IPS DF 4.7 (cell line): ENCODE measurements around the gene CRISPLD2.
"Not testable (repeated sequence)": the region's sequence is repeated elsewhere in the genome, so short reads cannot be mapped to it uniquely, and the experiment has no call there.

Experiments
- DNase-seq: peaks from one replicate; pipeline ENCODE4 v3.0.0-alpha.2; 2013; ENCODE audit warnings: low spot score; ENCODE audit errors: extremely low read depth

The CRISPLD2 gene

DNA sequence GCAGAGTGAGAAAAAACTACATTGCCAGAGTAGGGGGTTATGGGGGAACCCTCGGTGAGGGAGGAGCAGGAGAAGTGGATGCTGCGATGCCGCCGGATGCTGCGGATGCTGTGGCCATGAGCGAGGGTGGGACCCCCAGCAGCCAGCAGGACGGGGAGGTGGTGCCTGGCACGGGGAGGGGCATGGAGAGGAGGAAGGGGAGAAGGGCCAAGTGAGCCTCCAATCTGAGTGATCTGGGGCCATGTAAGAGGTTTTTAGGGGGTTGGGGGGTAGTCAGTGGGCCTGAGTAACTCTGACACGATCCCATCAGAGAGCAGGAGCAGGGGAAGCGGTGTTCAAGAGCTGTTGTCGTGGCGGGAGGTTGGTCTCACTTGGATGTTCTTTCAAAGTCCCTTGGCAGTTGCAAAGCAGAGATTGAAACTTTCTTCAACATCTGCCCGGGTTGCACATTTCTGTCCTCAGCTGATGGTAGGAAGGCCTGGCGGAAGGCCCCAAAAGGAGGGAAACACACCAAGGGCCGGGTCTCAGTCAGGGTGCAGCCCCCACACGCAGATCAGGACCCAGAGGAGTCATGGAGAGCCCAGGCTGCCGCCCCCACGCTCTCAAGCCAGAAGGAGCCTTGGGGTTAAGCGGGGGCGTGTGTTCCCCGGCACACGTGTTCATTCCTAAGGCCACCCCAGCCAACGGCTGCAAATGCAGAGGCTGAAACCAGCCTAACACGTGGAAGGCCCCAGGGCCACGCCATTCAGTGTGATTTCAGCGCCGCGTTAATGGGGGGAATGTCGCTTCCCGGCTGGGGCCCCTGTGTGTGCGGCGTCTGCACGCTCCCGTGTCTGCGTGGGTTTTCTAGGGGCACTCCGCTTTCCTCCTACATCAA, 109.9 kb downstream of the CRISPLD2 start:
- no peak for DNase-seq

DNA sequence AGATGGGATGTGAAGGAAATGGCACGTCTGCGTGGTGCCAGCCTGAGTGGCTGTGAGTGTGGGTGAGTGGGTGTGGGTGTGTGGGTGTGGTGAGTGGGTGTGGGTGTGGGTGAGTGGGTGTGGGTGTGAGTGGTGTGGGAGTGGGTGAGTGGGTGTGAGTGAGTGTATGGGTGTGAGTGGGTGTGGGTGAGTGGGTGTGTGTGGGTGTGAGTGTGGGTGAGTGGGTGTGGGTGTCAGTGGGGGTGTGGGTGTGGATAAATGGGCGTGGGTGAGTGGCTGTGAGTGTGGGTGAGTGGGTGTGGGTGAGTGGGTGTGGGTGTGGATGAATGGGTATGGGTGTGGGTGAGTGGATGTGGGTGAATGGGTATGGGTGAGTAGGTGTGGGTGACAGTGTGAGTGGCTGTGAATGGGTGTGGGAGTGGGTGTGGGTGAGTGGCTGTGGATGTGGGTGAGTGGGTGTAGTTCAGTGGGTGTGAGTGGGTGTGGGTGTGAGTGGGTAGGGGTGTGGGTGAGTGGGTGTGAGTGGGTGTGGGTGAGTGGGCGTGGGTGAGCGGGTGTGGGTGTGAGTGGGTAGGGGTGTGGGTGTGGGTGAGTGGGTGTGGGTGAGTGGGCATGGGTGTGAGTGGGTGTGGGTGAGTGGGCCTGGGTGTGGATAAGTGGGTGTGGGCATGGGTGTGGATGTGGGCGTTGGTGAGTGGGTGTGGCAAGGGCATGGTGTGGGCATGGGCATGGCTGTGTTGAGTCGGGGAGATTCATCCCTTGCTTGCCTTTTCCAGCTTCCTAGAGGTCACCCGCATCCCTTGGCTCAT, 110.7 kb downstream of the CRISPLD2 start:
- DNase-seq, result no peak

DNA sequence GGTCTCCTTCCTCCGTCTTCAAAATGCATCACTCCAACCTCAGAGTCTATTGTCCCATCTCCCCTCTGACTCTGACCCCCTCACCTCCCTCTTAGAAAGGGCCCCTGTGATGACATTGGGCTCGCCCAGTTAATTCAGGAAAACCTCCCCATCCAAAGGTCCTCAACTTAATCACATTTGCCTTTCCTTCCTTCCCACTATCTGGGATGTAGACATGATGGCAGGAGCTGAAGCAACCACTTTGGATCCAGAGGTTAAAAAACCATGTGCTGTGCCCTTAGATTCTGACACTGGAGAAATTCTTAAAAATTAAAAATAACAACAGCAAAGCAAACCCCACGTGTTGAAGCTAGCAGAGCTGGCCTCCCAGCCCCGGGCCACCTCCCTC, 111.3 kb downstream of the CRISPLD2 start:
- no peak for DNase-seq

DNA sequence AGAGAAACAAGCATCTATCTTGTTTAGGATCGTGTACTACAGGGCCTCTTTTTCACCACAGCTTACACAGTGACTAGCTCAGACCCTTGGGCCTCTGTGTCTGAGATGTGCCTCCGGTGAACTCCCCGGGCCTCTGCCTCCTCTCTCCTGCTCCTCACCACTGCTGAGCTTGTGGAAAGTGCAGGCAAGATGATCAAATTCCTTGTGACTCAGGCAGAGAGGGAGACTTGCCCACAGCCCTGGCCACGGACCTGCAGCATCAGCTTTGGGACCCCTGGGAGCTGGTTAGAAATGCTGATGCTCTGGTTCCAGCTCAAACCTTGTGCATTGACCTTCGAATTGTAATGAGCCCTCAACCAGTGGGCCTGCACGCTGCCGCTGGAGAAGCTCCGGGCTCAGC, 111.7 kb downstream of the CRISPLD2 start:
- no peak for DNase-seq

DNA sequence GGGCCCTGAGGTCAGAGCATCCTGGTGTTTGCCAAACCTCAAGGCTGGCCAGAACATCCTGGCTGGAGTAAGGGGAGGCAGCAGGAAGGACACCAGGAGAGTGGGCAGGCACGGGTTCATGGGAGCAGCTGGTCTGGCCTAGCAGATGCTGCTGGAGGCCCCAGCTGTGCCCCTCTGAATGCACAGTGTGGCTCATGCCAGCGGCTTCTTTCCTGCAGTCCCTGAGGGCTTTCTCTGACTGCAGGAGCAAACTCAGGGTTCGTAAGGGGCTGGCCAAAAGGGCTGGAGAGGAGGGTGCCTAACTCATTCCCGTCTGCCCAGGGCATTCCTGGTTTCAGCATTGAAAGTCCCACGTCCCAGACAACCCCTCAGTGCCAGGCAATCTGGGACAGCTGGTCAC, 112.9 kb downstream of the CRISPLD2 start:
- no peak for DNase-seq

DNA sequence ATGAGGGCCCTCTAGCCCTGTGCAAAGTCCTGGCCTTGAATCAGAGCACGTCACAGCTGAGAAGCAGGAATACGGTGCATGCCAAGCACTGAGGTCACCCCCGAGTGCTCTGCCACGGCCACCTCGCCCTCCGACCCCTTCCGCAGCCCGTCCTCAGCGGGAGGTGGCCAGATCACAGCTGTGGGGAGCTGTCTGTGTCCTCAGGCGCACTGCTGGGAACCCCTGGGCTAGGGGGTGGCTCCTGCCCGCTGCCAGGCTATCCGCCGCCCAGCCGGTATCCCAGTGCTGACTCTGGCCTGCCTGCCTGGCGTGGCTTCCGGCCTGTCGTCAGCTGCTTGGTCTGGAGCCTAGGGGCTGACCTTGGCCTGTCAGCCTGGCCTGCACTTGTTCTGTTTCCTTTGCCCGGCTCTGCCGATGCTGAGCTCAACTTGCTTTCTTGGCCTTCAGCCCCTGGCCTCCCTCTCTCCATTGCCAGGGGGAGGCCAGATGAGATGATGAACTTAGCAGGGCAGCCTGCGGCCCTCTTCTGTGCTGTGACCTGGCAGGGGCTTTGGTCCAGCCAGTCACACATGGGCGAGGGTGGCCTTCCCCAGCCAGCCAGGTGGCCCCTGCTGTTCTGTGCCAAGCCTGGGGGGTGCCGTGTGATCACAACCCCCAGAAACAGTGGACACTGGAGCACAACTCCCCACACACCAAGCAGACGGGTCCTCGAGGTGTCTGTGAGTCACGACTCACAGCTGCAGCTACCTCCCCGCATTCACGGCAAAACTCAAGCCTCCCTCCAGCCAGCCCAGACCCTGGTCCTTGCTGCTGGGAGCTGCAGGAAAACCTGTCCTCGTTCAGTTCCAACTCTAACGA, 114.2 kb downstream of the CRISPLD2 start:
- no peak for DNase-seq

DNA sequence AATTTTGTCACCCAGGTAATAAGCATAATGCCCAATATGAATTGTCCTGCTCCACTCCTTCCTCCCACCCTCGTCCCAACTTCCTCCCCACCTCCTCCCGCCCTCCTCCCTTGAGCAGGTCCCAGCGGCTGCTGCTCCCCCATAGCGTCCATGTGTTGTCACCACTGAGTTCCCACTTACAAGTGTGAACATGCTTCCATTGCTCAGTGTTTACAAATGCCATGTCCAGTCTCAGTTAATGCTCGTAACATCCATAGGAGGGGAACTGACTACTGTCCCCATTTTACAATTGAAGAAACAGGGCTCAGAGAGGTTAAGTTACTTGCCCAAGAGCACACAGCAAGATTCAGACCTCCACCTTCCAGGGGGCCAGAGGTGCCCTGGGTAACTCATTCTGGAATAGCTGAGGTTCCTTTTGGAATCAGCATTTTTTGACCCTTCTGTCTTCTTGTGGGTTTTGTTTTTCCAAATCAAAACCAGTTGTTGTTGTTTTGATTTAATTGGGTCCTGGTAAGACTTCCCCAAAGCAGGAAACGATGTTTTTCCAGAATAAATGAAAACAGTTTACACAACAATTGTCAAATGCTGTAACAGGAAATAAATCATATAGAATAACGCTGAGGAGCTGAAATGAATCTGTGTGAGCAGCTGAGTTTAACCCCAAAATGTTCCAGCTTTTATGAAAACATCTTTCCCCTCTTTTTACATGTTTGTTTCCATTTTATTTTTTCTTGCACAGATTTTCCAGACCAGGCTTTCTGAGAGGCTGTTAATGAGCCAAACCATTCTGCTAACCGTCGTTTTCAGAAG, 117.6 kb downstream of the CRISPLD2 start:
- DNase-seq, result no peak

DNA sequence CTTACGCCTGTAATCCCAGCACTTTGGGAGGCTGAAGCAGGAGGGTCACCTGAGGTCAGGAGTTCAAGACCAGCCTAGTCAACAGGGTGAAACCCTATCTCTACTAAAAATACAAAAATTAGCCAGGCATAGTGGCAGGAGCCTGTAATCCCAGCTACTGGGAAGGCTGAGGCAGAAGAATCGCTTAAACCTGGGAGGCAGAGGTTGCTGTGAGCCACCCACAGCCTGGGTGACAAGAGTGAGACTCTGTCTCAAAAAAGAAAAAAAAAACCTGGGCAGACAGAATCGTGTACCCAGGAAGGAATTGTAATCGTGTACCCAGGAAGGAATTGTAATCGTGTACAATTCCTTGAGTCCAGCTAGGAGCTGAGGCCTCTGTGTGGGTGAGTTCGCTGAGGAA, 118.8 kb downstream of the CRISPLD2 start:
- DNase-seq, result not testable (repeated sequence)

DNA sequence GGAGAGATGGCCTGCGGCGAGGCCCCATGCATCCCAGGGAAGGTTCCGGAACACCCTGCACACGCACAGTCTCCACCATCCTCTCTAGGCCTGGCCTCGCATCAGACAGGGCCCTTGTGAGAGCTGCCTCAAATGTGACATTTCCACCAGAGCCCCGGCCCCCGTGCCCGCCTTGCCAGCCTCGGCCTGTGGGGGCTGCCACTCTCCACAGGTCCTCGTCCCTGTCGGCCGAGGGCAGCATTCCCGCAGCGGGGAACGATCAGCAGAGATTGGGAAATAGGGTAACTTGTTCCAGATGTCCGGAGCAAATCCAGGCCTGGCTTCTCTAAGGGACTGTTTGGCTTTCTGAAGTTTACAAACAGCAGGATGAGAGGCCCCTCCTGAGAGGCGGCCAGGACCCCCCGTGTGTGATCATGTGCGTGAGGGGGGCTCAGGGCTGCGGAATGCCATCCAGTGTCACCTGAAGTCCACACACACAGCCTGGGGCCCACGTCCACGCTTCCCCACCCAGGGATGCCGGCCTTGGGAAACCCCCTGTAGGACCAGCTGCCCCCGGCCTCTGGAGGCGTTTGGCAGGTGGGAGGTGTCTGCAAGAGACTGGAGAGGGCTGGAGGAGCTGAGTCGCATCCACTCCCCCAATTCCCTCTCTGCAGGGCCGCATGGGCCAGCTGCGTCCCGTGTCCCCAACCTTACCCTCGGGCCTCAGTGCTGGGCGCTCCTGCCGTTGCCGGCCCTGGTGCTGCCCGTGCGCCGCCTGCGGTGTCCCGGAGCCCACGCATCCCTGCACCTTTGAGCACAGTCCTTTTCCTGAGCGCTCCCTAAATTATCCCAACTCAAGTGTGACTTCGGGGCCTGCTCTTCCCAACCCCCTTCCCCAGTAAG, 121.1 kb downstream of the CRISPLD2 start:
- DNase-seq, result no peak

DNA sequence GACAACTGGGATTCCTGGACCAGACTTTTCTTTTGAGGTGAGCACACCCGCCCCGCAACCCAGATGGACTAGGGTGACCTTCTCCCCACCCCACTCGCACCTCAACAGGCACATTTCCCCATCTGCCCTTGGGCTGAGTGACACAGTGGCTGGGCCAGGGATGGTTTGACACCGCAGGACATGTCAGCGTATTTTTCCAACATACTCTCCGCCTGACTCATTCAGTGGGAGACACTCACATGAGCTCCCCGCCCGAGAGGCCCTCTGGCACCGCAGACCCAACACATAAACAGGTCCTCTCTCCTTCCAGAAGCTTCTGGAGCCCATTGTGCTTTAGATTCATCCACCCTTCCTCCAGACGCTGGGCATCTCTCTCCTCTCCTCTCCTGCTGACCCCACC, 122.1 kb downstream of the CRISPLD2 start:
- no peak for DNase-seq

DNA sequence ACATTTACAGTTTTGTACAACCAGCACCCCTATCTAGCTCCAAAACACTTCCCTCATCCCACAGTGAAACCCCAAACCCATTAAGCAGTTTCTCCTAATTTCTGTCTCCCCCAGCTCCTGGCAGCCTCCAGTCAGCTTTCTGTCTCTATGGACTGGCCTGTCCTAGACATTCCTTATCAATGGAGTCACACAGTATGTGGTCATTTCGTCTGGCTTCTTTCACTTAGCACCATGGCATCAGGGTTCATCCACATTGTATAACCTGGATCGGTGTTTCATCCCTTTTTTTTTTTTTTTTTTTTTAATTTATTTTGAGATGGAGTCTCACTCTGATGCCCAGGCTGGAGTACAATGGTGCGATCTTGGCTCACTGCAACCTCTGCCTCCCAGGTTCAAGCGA, 123.0 kb downstream of the CRISPLD2 start:
- DNase-seq, result no peak

DNA sequence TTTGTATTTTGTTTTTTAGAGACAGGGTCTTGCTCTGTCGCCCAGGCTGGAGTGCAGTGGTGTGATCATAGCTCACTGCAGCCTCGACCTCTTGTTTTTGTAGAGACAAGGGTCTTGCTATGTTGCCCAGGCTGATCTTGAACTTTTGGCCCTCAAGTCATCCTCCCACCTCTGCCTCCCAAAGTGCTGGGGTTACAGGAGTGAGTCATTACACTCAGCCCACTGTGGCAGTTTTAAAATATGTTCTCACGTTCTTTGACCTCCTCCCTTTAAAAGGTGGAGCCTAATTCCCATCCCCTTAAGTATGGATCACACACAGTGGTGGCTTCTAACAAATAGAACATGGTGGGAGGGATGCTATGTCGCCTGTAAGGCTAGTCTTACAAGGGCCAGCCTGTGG, 123.8 kb downstream of the CRISPLD2 start:
- DNase-seq, result no peak

DNA sequence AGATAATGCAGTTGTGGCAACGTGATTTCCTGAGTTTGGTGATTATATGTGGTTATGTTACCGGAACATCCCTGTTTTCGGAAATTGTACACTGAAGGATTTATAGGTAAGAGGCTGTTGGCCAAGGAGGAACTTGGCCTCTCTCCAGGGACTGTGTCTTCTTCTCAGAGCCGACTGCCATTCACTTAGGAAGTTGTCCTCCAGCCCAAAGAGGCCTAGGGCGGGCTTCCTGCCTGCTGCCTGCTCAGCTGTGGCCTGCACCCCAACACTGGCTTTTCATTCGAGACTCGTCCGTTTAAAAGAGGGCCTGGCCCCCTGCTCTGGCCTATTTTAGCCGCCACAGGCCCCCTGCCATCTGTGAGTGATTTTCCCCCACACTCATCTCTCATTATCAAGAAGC, 127.2 kb downstream of the CRISPLD2 start:
- no peak for DNase-seq

DNA sequence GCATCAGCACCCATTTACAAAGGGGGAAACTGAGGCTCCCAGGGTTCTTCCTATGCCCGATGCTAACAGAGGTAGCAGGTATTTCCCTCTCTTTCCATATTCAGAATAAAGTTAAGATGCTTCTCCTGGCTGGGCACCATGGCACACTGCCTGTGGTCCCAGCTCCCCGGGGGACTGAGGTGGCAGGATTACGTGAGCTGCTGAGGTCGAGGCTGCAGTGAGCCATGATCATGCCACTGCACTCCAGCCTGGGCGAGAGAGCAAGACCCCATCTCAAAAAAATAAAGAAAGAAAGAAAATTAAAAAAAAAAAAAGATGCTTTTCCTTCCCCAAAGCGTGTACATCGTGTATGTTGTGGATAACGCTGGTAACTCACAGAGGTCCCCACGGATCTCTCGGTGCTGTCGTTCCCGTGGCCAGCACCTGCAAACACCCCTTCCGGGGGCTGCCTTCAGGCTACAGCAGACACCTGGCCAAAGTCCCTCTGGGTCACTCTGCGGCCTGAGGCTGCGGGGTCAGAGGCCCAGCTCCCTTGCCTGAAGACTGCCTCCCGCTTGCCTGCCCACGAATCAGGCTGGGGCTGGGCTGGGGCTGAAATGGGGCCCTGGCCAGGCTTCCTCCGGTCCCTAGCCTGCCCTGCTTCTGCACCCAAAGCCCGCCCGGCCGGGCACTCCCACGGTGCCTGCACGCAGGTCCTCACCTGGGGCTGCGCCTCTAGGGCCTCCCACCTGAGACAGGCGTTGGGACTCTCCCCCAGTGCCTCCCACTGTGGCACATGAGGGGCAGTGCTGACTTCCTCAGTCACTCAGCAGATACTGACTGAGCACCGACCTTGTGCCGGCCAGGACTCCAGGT, 128.4 kb downstream of the CRISPLD2 start:
- DNase-seq, result no peak

DNA sequence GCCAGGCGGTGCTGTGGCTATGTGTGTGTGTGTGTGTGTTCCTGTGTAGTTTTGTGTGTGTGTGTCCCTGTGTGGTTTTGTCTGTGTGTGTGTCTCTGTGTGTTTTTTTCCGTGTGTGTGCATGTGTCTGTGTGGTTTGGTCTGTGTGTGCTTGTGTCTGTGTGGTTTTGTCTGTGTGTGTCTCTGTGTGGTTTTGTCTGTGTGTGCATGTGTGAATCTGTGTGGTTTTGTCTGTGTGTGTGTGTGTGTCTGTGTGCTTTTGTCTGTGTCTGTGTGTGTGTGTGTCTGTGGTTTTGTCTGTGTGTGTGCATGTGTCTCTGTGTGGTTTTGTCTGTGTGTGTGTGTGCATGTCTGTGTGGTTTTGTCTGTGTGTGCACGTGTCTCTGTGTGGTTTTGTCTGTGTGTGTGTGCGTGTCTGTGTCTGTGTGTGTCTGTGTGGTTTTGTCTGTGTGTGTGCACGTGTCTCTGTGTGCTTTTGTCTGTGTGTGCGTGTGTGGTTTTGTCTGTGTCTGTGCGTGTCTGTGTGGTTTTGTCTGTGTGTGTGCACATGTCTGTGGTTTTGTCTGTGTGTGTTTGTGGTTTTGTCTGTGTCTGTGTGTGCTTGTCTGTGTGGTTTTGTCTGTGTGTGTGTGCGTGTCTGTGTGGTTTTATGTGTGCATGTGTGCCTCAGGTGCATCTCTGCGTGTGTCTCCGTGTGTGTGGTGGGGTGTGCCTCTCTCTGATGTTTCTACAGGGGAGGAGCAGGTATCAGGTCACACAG, 129.2 kb downstream of the CRISPLD2 start:
- no peak for DNase-seq

DNA sequence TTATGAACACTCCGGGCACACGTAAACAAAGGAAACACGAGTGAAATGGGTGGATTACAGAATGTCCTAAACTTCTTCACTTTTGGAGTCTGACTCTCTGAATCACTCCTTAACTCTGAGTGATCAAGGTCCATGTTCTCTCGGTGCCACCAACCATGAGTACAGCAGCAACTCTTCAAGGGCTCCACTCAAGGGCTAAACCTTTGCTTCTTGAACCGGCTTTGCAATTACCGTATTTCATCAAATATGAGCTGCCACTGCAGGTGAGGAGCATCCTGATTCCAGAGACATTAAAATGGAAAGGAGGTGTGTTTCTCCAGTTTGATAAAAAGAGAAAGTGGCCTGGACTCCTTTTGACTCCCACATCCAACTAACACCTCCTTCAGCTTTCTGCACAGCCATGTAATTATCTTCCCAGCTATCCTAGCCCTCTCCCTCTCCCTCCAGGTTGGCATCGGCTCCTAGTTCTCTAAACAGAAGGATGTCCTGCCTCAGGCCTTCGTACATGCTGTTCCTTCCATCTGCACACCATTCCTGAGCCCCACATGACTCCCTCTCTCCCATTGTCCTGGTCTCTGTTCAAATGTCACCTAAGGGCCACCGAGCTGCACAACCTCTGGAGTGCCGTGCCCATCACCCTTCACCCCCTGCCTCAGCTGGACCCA, 130.1 kb downstream of the CRISPLD2 start:
- no peak for DNase-seq

DNA sequence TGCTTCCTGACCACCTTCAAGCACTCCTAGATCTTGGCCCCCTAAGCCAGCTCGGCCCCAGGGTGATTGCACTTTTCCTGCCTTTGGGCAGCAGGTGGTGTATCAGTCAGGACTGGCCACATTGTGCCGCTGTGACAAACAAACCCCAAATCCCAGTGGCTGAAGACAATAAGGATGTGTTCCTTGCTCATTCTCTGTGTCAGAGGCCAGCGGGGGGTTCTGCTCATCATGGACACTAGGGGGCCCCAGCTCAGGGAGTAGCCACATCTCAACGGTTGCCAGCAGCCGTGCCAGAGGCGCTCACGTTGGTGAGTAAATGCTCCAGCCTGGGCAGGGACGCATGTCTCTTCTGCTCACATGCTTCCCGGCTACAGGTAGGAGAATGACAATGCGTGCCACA, 131.1 kb downstream of the CRISPLD2 start:
- no peak for DNase-seq
